WTC11 (cell line): ENCODE results near the gene SMCO1. TPM values are rescaled to one million over a fixed set of nuclear protein-coding genes. Genes with fewer than 3 reads are reported as not detected.
"Not testable (repeated sequence)": the region's sequence is repeated elsewhere in the genome, so short reads cannot be mapped to it uniquely, and the experiment has no call there.

Experiments used
- ATAC-seq: fragments of 200-7000 bp; cut with Tn5 transposase; 2 replicates; pipeline ENCODE4 v1.10.0; 2021; ENCODE audit warnings: mild to moderate bottlenecking, moderate library complexity
- CTCF ChIA-PET: fragments of 300-600 bp; sonication (Branson Sonifier 250); formaldehyde crosslinking; loops from one replicate; lab custom pipeline; 2021; ENCODE audit warnings: antibody characterized with exemption; lab: Charles Lee
- POLR2A ChIA-PET: fragments of 350-600 bp; sonication (Branson Sonifier 250); formaldehyde crosslinking; loops from one replicate; lab custom pipeline; 2021; ENCODE audit warnings: antibody characterized with exemption; lab: Charles Lee
- DNase-seq: peaks from one replicate; pipeline ENCODE4 v3.0.0; 2021; ENCODE audit warnings: low spot score
- H3K27ac Mint-ChIP-seq: 2 replicates; pipeline ENCODE4 v1.8.0; 2021; ENCODE audit warnings: mixed read lengths
- H3K27me3 Mint-ChIP-seq: 2 replicates; pipeline ENCODE4 v1.8.0; 2021; ENCODE audit warnings: low read depth, mild to moderate bottlenecking, moderate library complexity, mixed read lengths
- H3K36me3 Mint-ChIP-seq: 2 replicates; pipeline ENCODE4 v1.8.0; 2021; ENCODE audit warnings: mixed read lengths
- H3K4me1 Mint-ChIP-seq: 2 replicates; pipeline ENCODE4 v1.8.0; 2022; ENCODE audit warnings: mixed read lengths
- H3K4me3 Mint-ChIP-seq: 2 replicates; pipeline ENCODE4 v1.8.0; 2021; ENCODE audit warnings: mild to moderate bottlenecking, moderate library complexity, mixed read lengths
- H3K9me3 Mint-ChIP-seq: 2 replicates; pipeline ENCODE4 v1.8.0; 2021; ENCODE audit warnings: mixed read lengths
- E2F5 ChIP-seq: sonication (generic); formaldehyde crosslinking; IDR thresholded peaks from 2 replicates; pipeline ENCODE4 v1.8.1; 2022; ENCODE audit warnings: mild to moderate bottlenecking, moderate library complexity, missing genetic modification reagents
- FOXP4 ChIP-seq: sonication (generic); formaldehyde crosslinking; IDR thresholded peaks from 2 replicates; pipeline ENCODE4 v1.8.0; 2022; ENCODE audit warnings: mild to moderate bottlenecking, missing genetic modification reagents
- PRDM15 ChIP-seq: sonication (generic); formaldehyde crosslinking; IDR thresholded peaks from 2 replicates; pipeline ENCODE4 v1.8.0; 2022; ENCODE audit warnings: missing genetic modification reagents
- ZMAT4 ChIP-seq: fragments of 250-450 bp; sonication (Bioruptor Pico); IDR thresholded peaks from 2 replicates; pipeline ENCODE4 v1.9.0; 2021; ENCODE audit warnings: mild to moderate bottlenecking
- total RNA-seq: library from RNA; stranded (reverse); gene quantifications from 3 replicates; pipeline ENCODE4 v1.2.3, GENCODE V29; 2021

The SMCO1 gene
- total RNA-seq, 1 experiment from 2014 or later: not detected

GRCh38 chr3:196458063-196458462 is 57.1 kb downstream of the SMCO1 start (continued):
- TF ChIP-seq ZMAT4 (CRISPR knock-in tag) (no peak), PRDM15 (CRISPR knock-in tag) (no peak), FOXP4 (CRISPR knock-in tag) (no peak), E2F5 (CRISPR knock-in tag) (no peak)

- not testable (repeated sequence) for H3K27me3 Mint-ChIP-seq, H3K36me3 Mint-ChIP-seq, DNase-seq, H3K4me3 Mint-ChIP-seq, H3K9me3 Mint-ChIP-seq, H3K27ac Mint-ChIP-seq, ATAC-seq, H3K4me1 Mint-ChIP-seq
- ChIA-PET POLR2A (interaction anchor here (0.7 kb wide), 1 partner anchor 1432 kb away, joined by 10 read pairs; no protein-coding TSS in a partner anchor), CTCF (interaction anchor here (0.5 to 0.7 kb wide), 3 partner anchors 17 to 310 kb away, joined by 3 read pairs; no protein-coding TSS in a partner anchor)
These were observed 57.7 kb downstream of the SMCO1 start for GRCh38 chr3:196457470-196457869.

Other genes with a start within 250 kb of the SMCO1 start
- gene PCYT1A, start 227.6 kb downstream of the SMCO1 start, total RNA-seq: 22.4 to 28.5 TPM (median 23.5 TPM) in 3 replicates
- gene DYNLT2B, start 197.1 kb downstream of the SMCO1 start, total RNA-seq: 10.0 to 13.6 TPM (median 11.4 TPM) in 3 replicates
- not detected in 3 replicates for gene TM4SF19, start 177.0 kb downstream of the SMCO1 start, total RNA-seq
- 99.6 to 110 TPM (median 109 TPM) in 3 replicates for gene UBXN7, start 82.9 kb downstream of the SMCO1 start, total RNA-seq
- 57.0 to 66.1 TPM (median 57.7 TPM) in 3 replicates for gene RNF168, start 11.6 kb downstream of the SMCO1 start, total RNA-seq
- gene WDR53, start 53.2 kb upstream of the SMCO1 start, total RNA-seq: 20.0 to 21.4 TPM (median 21.1 TPM) in 3 replicates
- 15.0 to 16.1 TPM (median 15.4 TPM) in 3 replicates for gene FBXO45, start 53.3 kb upstream of the SMCO1 start, total RNA-seq
- gene NRROS, start 124.3 kb upstream of the SMCO1 start, total RNA-seq: 3.1 to 5.1 TPM (median 4.9 TPM) in 3 replicates
- gene CEP19, start 196.9 kb upstream of the SMCO1 start, total RNA-seq: 1.4 to 1.5 TPM (median 1.4 TPM) in 3 replicates
- gene PIGX, start 197.0 kb upstream of the SMCO1 start, total RNA-seq: 12.8 to 16.6 TPM (median 16.5 TPM) in 3 replicates
- gene PAK2, start 224.5 kb upstream of the SMCO1 start, total RNA-seq: 47.3 to 50.7 TPM (median 50.0 TPM) in 3 replicates